Inflammatory macrophage treated with lipopolysaccharide for 4 hours (primary cell): ENCODE measurements around the gene CBX2.
A peak's percentile ranks its signal among the peaks of the same experiment; 100 is the strongest.

Experiments used
- DNase-seq: peaks from one replicate; pipeline ENCODE4 v3.0.0-alpha.2; 2020

The CBX2 gene

GRCh38 chr17:79777894-79778503 is at the start of gene CBX2:
CBX2 (plus strand) TSS chr17:79778148; CDS start chr17:79778236, 88 bp downstream.
- peak; percentile 79 for DNase-seq

GRCh38 chr17:79728169-79728907 is 49.6 kb upstream of the CBX2 start:
- DNase-seq = peak; percentile 84

GRCh38 chr17:79728908-79729471 is 49.0 kb upstream of the CBX2 start:
- no peak for DNase-seq

GRCh38 chr17:79729761-79730160 is 48.2 kb upstream of the CBX2 start:
- no peak for DNase-seq

GRCh38 chr17:79730437-79730768 is 47.5 kb upstream of the CBX2 start:
- no peak for DNase-seq

GRCh38 chr17:79730769-79731483 is 47.0 kb upstream of the CBX2 start, which contains the start of gene ENPP7:
ENPP7 (plus strand) TSS chr17:79730943; CDS start chr17:79731140, 197 bp downstream.
- no peak for DNase-seq

- no peak for DNase-seq
Observed at GRCh38 chr17:79732254-79732653, 45.7 kb upstream of the CBX2 start.

- peak; percentile 77 for DNase-seq
Observed at GRCh38 chr17:79732804-79733691, 44.9 kb upstream of the CBX2 start.

GRCh38 chr17:79733692-79734070 is 44.3 kb upstream of the CBX2 start:
- no peak for DNase-seq

GRCh38 chr17:79735096-79735495 is 42.9 kb upstream of the CBX2 start:
- DNase-seq = no peak

- DNase-seq = no peak
Observed at GRCh38 chr17:79737046-79737921, 40.7 kb upstream of the CBX2 start.

GRCh38 chr17:79737922-79738578 is 39.9 kb upstream of the CBX2 start:
- no peak for DNase-seq

- no peak for DNase-seq
Observed at GRCh38 chr17:79738643-79739042, 39.3 kb upstream of the CBX2 start.

GRCh38 chr17:79739148-79740062 is 38.5 kb upstream of the CBX2 start:
- no peak for DNase-seq

- DNase-seq = no peak
Observed at GRCh38 chr17:79740413-79740812, 37.5 kb upstream of the CBX2 start.

- DNase-seq = no peak
Observed at GRCh38 chr17:79741401-79741750, 36.6 kb upstream of the CBX2 start.

GRCh38 chr17:79741751-79742588 is 36.0 kb upstream of the CBX2 start:
- peak; percentile 43 for DNase-seq

GRCh38 chr17:79742589-79742918 is 35.4 kb upstream of the CBX2 start:
- no peak for DNase-seq

- no peak for DNase-seq
Observed at GRCh38 chr17:79742951-79743476, 34.9 kb upstream of the CBX2 start.
